ENCODE data around the gene IFITM1.

GRCh38 chr11:281486-282161 lies 32.2 kb upstream of the IFITM1 start:
- TF ChIP-seq CTCF (IDR thresholded peaks at IDR 0.05) (no peak), POLR2A (IDR thresholded peaks at IDR 0.05) (no peak)

All from tibial nerve (tissue), 3 donors.